Measurements from ENCODE around the gene AHSA1. TPM values are rescaled to one million over a fixed set of nuclear protein-coding genes. Genes with fewer than 3 reads are reported as not detected.

The AHSA1 gene
- total RNA-seq, 2 experiments from 2014 or later = 325 to 339 TPM

DNA sequence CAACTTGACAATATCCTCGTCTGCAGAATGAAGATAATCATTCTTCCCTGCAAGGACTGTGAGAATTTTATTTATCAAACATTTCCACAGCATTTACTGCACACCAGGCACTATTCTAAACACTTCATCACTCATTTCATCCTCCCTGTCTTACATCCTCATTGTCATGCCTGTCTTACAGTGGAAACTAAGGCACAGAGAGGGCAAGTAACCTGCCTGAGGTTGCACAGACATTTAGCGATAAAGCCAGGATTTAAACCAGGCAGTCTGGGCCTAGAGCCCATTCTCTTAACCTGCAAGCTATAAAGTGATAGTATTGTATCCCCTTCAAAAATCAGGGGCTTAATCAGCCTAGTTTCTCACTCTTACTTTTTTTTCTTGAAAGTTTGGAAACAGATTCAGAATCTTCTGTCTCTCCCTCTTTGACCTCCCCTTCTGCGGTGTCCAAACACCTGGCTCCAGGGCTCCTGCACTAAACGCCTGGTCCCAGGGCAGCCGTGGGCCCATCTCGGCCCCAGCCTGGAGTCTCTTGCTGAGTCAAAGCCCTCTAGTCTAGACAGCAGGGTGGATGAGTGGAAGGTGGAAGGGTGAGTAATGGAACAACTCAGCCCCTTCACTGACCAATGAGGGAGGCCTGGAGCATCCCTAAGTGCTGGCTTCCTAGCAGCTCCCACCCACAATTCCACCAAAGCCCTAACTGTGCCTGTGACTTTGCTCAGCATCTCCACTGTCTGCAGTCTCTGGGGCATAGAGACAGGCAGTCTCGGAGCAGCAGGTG is 28.2 kb downstream of the AHSA1 start:
- H3K27ac Mint-ChIP-seq = no peak overlapping the region
- H3K27me3 Mint-ChIP-seq = no peaks in the 10 kb centered on the region
- POLR2A ChIA-PET = no interaction called here
- CTCF ChIA-PET = no interaction called here
- no peak for DNase-seq
- ATAC-seq = no peak
- no peak overlapping the region for H3K4me3 Mint-ChIP-seq
- no peaks in the 10 kb centered on the region for H3K9me3 Mint-ChIP-seq
- intact Hi-C loops (cut with micrococcal nuclease) = no loop called here
- no peaks in the 10 kb centered on the region for H3K4me1 Mint-ChIP-seq (ENCODE audit: low read depth)
- no peaks in the 10 kb centered on the region for H3K36me3 Mint-ChIP-seq (ENCODE audit: low read depth)
- TF ChIP-seq, protein P1, sequence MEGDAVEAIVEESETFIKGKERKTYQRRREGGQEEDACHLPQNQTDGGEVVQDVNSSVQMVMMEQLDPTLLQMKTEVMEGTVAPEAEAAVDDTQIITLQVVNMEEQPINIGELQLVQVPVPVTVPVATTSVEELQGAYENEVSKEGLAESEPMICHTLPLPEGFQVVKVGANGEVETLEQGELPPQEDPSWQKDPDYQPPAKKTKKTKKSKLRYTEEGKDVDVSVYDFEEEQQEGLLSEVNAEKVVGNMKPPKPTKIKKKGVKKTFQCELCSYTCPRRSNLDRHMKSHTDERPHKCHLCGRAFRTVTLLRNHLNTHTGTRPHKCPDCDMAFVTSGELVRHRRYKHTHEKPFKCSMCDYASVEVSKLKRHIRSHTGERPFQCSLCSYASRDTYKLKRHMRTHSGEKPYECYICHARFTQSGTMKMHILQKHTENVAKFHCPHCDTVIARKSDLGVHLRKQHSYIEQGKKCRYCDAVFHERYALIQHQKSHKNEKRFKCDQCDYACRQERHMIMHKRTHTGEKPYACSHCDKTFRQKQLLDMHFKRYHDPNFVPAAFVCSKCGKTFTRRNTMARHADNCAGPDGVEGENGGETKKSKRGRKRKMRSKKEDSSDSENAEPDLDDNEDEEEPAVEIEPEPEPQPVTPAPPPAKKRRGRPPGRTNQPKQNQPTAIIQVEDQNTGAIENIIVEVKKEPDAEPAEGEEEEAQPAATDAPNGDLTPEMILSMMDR (IDR thresholded peaks at IDR 0.05) = no peak

DNA sequence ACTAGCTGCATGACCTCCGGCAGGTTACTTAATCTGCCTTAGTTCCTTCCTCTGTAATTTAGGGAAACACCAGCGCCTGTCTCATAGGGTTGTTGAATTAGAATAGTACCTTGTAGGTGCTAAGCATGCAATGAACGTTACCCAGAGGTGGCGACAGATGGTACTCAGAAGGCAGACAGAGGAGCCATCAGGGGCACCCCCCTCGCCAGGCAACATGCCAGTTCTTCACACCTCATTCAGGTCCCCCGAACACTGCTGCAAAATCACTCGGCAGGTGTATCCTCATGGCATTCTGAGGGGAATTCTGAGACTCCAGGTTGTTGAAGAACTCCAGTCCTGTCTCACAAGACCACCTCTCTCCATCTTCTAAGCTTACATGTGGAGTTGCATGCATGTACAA is 30.7 kb downstream of the AHSA1 start:
- Mint-ChIP-seq H3K27ac (no peak overlapping the region), H3K27me3 (no peaks in the 10 kb centered on the region), H3K4me1 (ENCODE audit: low read depth) (no peaks in the 10 kb centered on the region), H3K4me3 (no peak overlapping the region), H3K9me3 (no peaks in the 10 kb centered on the region), H3K36me3 (ENCODE audit: low read depth) (no peaks in the 10 kb centered on the region)
- intact Hi-C loops (cut with micrococcal nuclease) = no loop called here
- POLR2A ChIA-PET = no interaction called here
- DNase-seq (no peak), ATAC-seq (no peak)
- TF ChIP-seq, protein P1 (IDR thresholded peaks at IDR 0.05) = no peak
- CTCF ChIA-PET = no interaction called here

DNA sequence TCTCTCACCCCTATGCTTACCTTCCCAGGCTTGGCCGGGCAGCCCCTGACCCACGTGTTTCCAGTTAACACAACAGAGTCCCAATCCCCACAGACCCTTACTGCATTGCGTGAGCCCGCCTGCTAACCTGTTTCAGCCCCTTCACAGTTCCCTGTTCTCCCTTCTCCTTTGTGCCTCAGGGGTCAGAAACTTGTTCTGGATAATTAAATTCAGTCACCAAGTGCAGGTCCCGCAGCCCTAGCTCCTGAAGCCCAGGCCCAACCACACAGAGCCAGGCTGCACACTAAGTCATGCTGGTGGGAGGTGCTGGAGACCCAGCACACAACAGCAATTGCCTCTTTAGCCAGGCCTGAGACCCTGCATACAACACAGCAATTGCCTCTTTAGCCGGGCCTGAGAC is 31.1 kb downstream of the AHSA1 start:
- no peak overlapping the region for H3K27ac Mint-ChIP-seq

DNA sequence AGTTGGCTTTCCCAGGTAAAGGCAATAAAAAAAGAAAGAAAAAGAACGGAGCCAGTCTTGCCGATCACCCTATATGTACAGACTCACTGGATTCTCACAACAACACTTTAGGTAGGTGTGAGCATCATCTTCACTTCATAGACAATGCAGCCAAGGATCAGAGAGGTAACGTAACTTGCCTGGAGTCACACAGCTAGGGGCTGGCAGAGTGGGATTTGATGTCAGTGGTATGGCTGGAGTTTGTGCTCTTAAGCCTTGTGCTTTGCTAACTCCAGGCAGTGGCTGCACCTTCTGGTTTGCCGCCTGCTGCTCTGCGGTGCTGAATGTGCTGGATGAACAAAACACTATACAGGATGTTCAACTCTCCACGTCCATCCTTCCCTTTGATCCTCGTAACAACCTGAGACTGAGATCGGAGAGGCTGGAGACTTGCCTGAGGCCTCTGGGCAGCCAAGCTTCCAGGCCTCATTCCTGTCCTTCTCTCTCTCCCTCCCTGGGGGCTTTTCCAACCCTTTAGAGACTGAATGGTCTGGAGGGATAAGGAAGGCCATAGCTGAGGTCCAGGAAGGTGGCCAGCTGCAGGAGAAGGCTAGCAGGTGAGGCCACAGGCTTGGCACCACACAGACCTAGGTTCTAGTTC is 32.6 kb downstream of the AHSA1 start:
- Mint-ChIP-seq H3K27ac (no peak overlapping the region), H3K36me3 (ENCODE audit: low read depth) (no peaks in the 10 kb centered on the region), H3K9me3 (no peaks in the 10 kb centered on the region), H3K4me3 (no peak overlapping the region), H3K27me3 (no peaks in the 10 kb centered on the region), H3K4me1 (ENCODE audit: low read depth) (no peaks in the 10 kb centered on the region)
- DNase-seq = no peak
- ChIA-PET CTCF (interaction anchor here (1.1 kb wide), 1 partner anchor 32 kb away, joined by 4 read pairs; no protein-coding TSS in a partner anchor), POLR2A (no interaction called here)
- intact Hi-C loops (cut with micrococcal nuclease) = no loop called here
- no peak for ATAC-seq
- TF ChIP-seq, protein P1 (IDR thresholded peaks at IDR 0.05) = no peak

More for the DNA sequence above, 31.1 kb downstream of the AHSA1 start:
- no peak overlapping the region for H3K4me3 Mint-ChIP-seq
- no peaks in the 10 kb centered on the region for H3K9me3 Mint-ChIP-seq
- DNase-seq = no peak
- no peaks in the 10 kb centered on the region for H3K36me3 Mint-ChIP-seq (ENCODE audit: low read depth)
- no peak for ATAC-seq
- H3K27me3 Mint-ChIP-seq = no peaks in the 10 kb centered on the region
- TF ChIP-seq, protein P1 (IDR thresholded peaks at IDR 0.05) = no peak
- CTCF ChIA-PET = no interaction called here
- intact Hi-C loops (cut with micrococcal nuclease) = no loop called here
- POLR2A ChIA-PET = no interaction called here
- no peaks in the 10 kb centered on the region for H3K4me1 Mint-ChIP-seq (ENCODE audit: low read depth)

DNA sequence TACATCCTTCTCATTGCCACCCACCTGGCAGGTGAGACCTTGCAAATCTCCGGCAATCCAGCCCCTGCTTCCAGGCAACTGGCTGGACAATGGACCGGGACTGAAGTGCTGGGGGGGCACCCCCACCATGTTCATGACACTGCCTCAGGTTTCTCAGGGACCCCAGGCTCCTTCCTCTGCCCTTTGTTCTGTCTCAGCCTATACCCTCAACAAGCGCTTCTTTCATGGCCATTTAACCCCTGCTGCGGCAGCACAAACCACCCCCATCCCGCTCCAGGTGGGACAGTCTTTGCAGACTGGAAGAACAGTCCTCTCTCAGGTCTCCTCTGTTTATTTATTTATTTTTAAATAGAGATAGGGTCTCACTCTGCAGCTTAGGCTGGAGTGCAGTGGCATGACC is 33.2 kb downstream of the AHSA1 start:
- ATAC-seq (no peak), DNase-seq (no peak)
- no peak overlapping the region for H3K4me3 Mint-ChIP-seq
- H3K27ac Mint-ChIP-seq = no peak overlapping the region
- peaks cover 3% of the 10 kb centered on the region for H3K27me3 Mint-ChIP-seq
- intact Hi-C loops (cut with micrococcal nuclease) = no loop called here
- no peaks in the 10 kb centered on the region for H3K9me3 Mint-ChIP-seq
- H3K4me1 Mint-ChIP-seq (ENCODE audit: low read depth) = no peaks in the 10 kb centered on the region
- TF ChIP-seq, protein P1 (IDR thresholded peaks at IDR 0.05) = no peak
- POLR2A ChIA-PET = no interaction called here
- H3K36me3 Mint-ChIP-seq (ENCODE audit: low read depth) = no peaks in the 10 kb centered on the region
- CTCF ChIA-PET = no interaction called here
